ENCODE data around the gene DOLK.
A peak's percentile ranks its signal among the peaks of the same experiment; 100 is the strongest.

The DOLK gene

GRCh38 chr9:128903871-128904620 is 43.4 kb downstream of the DOLK start:
- Histone ChIP-seq H3K4me1 (ENCODE audit: insufficient read depth, low read length) (peaks cover 10% of the 10 kb centered on the region), H3K4me2 (ENCODE audit: insufficient read depth, low read length) (no peak overlapping the region), H3K27me3 (ENCODE audit: insufficient read depth, low read length, poor library complexity) (no peaks in the 10 kb centered on the region), H3K36me3 (ENCODE audit: insufficient read depth, low read length) (peaks cover 28% of the 10 kb centered on the region), H3K9me3 (ENCODE audit: insufficient read depth, low read length, severe bottlenecking) (no peaks in the 10 kb centered on the region), H3K4me3 (ENCODE audit: low read depth in 1 of 2, low read length in 2 of 2) (no peak overlapping the region), H3K79me2 (ENCODE audit: insufficient read depth, low read length) (0 out of 2 replicates have a peak, but pooled peaks cover 3% of the 10 kb centered on the region), H3K9ac (ENCODE audit: low read depth, low read length) (no peak overlapping the region), H4K20me1 (ENCODE audit: insufficient read depth, low read length) (peaks cover 4% of the 10 kb centered on the region), H3K27ac (ENCODE audit: low read length) (no peak overlapping the region), H2AFZ (ENCODE audit: low read depth, low read length) (no peak overlapping the region)
- ATAC-seq (ENCODE audit: insufficient read depth, low read depth): no peak
- no peak for DNase-seq
- TF ChIP-seq CTCF (IDR thresholded peaks at IDR 0.05; ENCODE audit: borderline replicate concordance, extremely low read depth, low read length, poor library complexity, severe bottlenecking) (no peak), EZH2 (IDR thresholded peaks at IDR 0.05; ENCODE audit: borderline replicate concordance, low read depth, low read length, severe bottlenecking) (no peak)

GRCh38 chr9:128903079-128903461 is 44.3 kb downstream of the DOLK start:
- H3K4me2 ChIP-seq (ENCODE audit: insufficient read depth, low read length): no peak overlapping the region
- no peak for ATAC-seq (ENCODE audit: insufficient read depth, low read depth)
- no peaks in the 10 kb centered on the region for H3K9me3 ChIP-seq (ENCODE audit: insufficient read depth, low read length, severe bottlenecking)

GRCh38 chr9:128902351-128903078 is 44.9 kb downstream of the DOLK start:
- H3K4me1 ChIP-seq (ENCODE audit: insufficient read depth, low read length): peaks cover 10% of the 10 kb centered on the region
- H3K4me2 ChIP-seq (ENCODE audit: insufficient read depth, low read length): no peak overlapping the region
- H3K27me3 ChIP-seq (ENCODE audit: insufficient read depth, low read length, poor library complexity): no peaks in the 10 kb centered on the region
- H2AFZ ChIP-seq (ENCODE audit: low read depth, low read length): no peak overlapping the region
- H4K20me1 ChIP-seq (ENCODE audit: insufficient read depth, low read length): peaks cover 4% of the 10 kb centered on the region
- H3K79me2 ChIP-seq (ENCODE audit: insufficient read depth, low read length): 0 out of 2 replicates have a peak, but pooled peaks cover 3% of the 10 kb centered on the region
- H3K9ac ChIP-seq (ENCODE audit: low read depth, low read length): no peak overlapping the region; the same call in 1 of the 2 replicates
- H3K36me3 ChIP-seq (ENCODE audit: insufficient read depth, low read length): peaks cover 16% of the 10 kb centered on the region
- H3K9me3 ChIP-seq (ENCODE audit: insufficient read depth, low read length, severe bottlenecking): no peaks in the 10 kb centered on the region
- H3K27ac ChIP-seq (ENCODE audit: low read length): peak overlapping the region; percentile 44
- DNase-seq: peak; percentile 82
- ATAC-seq (ENCODE audit: insufficient read depth, low read depth): peak; percentile 96
- no peak for TF ChIP-seq EZH2 (IDR thresholded peaks at IDR 0.05; ENCODE audit: borderline replicate concordance, low read depth, low read length, severe bottlenecking)
- no peak for TF ChIP-seq CTCF (IDR thresholded peaks at IDR 0.05; ENCODE audit: borderline replicate concordance, extremely low read depth, low read length, poor library complexity, severe bottlenecking)
- H3K4me3 ChIP-seq (ENCODE audit: low read depth in 1 of 2, low read length in 2 of 2): no peak overlapping the region

More at GRCh38 chr9:128903079-128903461, 44.3 kb downstream of the DOLK start:
- H3K4me3 ChIP-seq (ENCODE audit: low read depth in 1 of 2, low read length in 2 of 2): no peak overlapping the region
- H4K20me1 ChIP-seq (ENCODE audit: insufficient read depth, low read length): peaks cover 4% of the 10 kb centered on the region
- no peak for TF ChIP-seq CTCF (IDR thresholded peaks at IDR 0.05; ENCODE audit: borderline replicate concordance, extremely low read depth, low read length, poor library complexity, severe bottlenecking)
- TF ChIP-seq EZH2 (IDR thresholded peaks at IDR 0.05; ENCODE audit: borderline replicate concordance, low read depth, low read length, severe bottlenecking): no peak
- no peaks in the 10 kb centered on the region for H3K27me3 ChIP-seq (ENCODE audit: insufficient read depth, low read length, poor library complexity)
- H3K36me3 ChIP-seq (ENCODE audit: insufficient read depth, low read length): peaks cover 22% of the 10 kb centered on the region
- peak overlapping the region; percentile 44 for H3K27ac ChIP-seq (ENCODE audit: low read length)
- peaks cover 10% of the 10 kb centered on the region for H3K4me1 ChIP-seq (ENCODE audit: insufficient read depth, low read length)
- H3K9ac ChIP-seq (ENCODE audit: low read depth, low read length): no peak overlapping the region
- no peak for DNase-seq
- 0 out of 2 replicates have a peak, but pooled peaks cover 3% of the 10 kb centered on the region for H3K79me2 ChIP-seq (ENCODE audit: insufficient read depth, low read length)
- no peak overlapping the region for H2AFZ ChIP-seq (ENCODE audit: low read depth, low read length)
